H9 (cell line): ENCODE data around the gene DOCK10. TPM values are rescaled to one million over a fixed set of nuclear protein-coding genes. Genes with fewer than 3 reads are reported as not detected.

Source experiments
- DNase-seq: peaks from one replicate; pipeline ENCODE4 v3.0.0-alpha.2; 2017
- H2AFZ ChIP-seq: one replicate; pipeline ENCODE4 v1.6.1; 2013; ENCODE audit warnings: mild to moderate bottlenecking, low read length, control low read depth, moderate library complexity
- H2AK5ac ChIP-seq: 2 replicates; pipeline ENCODE4 v1.6.1; 2013; ENCODE audit warnings: low read length, control low read depth, mixed read lengths; ENCODE audit not compliant: insufficient read length
- H2BK120ac ChIP-seq: one replicate; pipeline ENCODE4 v1.6.1; 2013; ENCODE audit warnings: low read depth, mild to moderate bottlenecking, low read length, control low read depth, inconsistent platforms; ENCODE audit not compliant: poor library complexity, severe bottlenecking
- H2BK12ac ChIP-seq: 2 replicates; pipeline ENCODE4 v1.6.1; 2013; ENCODE audit warnings: low read length, control low read depth, mixed read lengths, low read depth; ENCODE audit not compliant: insufficient read length
- H2BK15ac ChIP-seq: 2 replicates; pipeline ENCODE4 v1.6.1; 2013; ENCODE audit warnings: low read depth, low read length, control low read depth
- H2BK20ac ChIP-seq: one replicate; pipeline ENCODE4 v1.6.1; 2013; ENCODE audit warnings: low read depth, mild to moderate bottlenecking, low read length, control low read depth, inconsistent platforms; ENCODE audit not compliant: poor library complexity, severe bottlenecking
- H2BK5ac ChIP-seq: 2 replicates; pipeline ENCODE4 v1.6.1; 2013; ENCODE audit warnings: low read length, control low read depth, mixed read lengths; ENCODE audit not compliant: insufficient read length
- H3K14ac ChIP-seq: 2 replicates; pipeline ENCODE4 v1.6.1; 2013; ENCODE audit warnings: low read length, control low read depth; ENCODE audit not compliant: insufficient read depth
- H3K18ac ChIP-seq: 2 replicates; pipeline ENCODE4 v1.6.1; 2013; ENCODE audit warnings: low read depth, mild to moderate bottlenecking, mixed read lengths, low read length, control low read depth; ENCODE audit not compliant: insufficient read length
- H3K23ac ChIP-seq: 2 replicates; pipeline ENCODE4 v1.6.1; 2013; ENCODE audit warnings: low read length, control low read depth, mixed read lengths, low read depth; ENCODE audit not compliant: insufficient read length
- H3K23me2 ChIP-seq: 2 replicates; pipeline ENCODE4 v1.6.1; 2013; ENCODE audit warnings: low read depth, mild to moderate bottlenecking, mixed read lengths, low read length, control low read depth; ENCODE audit not compliant: insufficient read length, poor library complexity, severe bottlenecking
- H3K27ac ChIP-seq: 2 replicates; pipeline ENCODE4 v1.5.1; 2013; ENCODE audit warnings: low read length, control low read depth, mixed read lengths, low read depth; ENCODE audit not compliant: insufficient read length
- H3K27me3 ChIP-seq: 2 replicates; pipeline ENCODE4 v1.6.1; 2013; ENCODE audit warnings: low read length, control low read depth, inconsistent platforms; ENCODE audit not compliant: insufficient read depth
- H3K4ac ChIP-seq: 2 replicates; pipeline ENCODE4 v1.6.1; 2013; ENCODE audit warnings: low read depth, mild to moderate bottlenecking, control low read depth, inconsistent platforms, low read length, moderate library complexity
- H3K4me1 ChIP-seq: 2 replicates; pipeline ENCODE4 v1.6.1; 2013; ENCODE audit warnings: low read length, control low read depth, inconsistent platforms; ENCODE audit not compliant: insufficient read depth
- H3K4me2 ChIP-seq: 2 replicates; pipeline ENCODE4 v1.6.1; 2013; ENCODE audit warnings: low read length, control low read depth, mixed read lengths; ENCODE audit not compliant: insufficient read length, insufficient read depth
- H3K56ac ChIP-seq: 2 replicates; pipeline ENCODE4 v1.6.1; 2013; ENCODE audit warnings: low read depth, mild to moderate bottlenecking, mixed read lengths, low read length, control low read depth; ENCODE audit not compliant: insufficient read length
- H3K79me1 ChIP-seq: 2 replicates; pipeline ENCODE4 v1.6.1; 2013; ENCODE audit warnings: low read depth, mild to moderate bottlenecking, moderate library complexity, low read length, control low read depth, inconsistent platforms; ENCODE audit not compliant: insufficient read depth, poor library complexity, severe bottlenecking
- H3K79me2 ChIP-seq: 2 replicates; pipeline ENCODE4 v1.6.1; 2013; ENCODE audit warnings: low read length, control low read depth, inconsistent platforms; ENCODE audit not compliant: insufficient read depth
- H3K9ac ChIP-seq: 2 replicates; pipeline ENCODE4 v1.6.1; 2013; ENCODE audit warnings: low read length, control low read depth, mixed read lengths; ENCODE audit not compliant: insufficient read length; ENCODE audit errors: extremely low read depth
- H3K9me3 ChIP-seq: one replicate; pipeline ENCODE4 v1.6.1; 2013; ENCODE audit warnings: low read depth, low read length, inconsistent platforms; ENCODE audit not compliant: control insufficient read depth
- H3T11ph ChIP-seq: one replicate; pipeline ENCODE4 v1.6.1; 2013; ENCODE audit warnings: mild to moderate bottlenecking, low read length, control low read depth, inconsistent platforms
- H4K20me1 ChIP-seq: one replicate; pipeline ENCODE4 v1.6.1; 2013; ENCODE audit not compliant: control insufficient read depth, insufficient read length, insufficient read depth
- H4K5ac ChIP-seq: 2 replicates; pipeline ENCODE4 v1.6.1; 2013; ENCODE audit warnings: low read depth, mild to moderate bottlenecking, mixed read lengths, low read length, control low read depth; ENCODE audit not compliant: insufficient read length
- H4K8ac ChIP-seq: replicated peaks from 2 replicates; pipeline ENCODE4 v1.6.1; 2013; ENCODE audit warnings: low read length, control low read depth, mixed read lengths, low read depth; ENCODE audit not compliant: insufficient read length
- H4K91ac ChIP-seq: 2 replicates; pipeline ENCODE4 v1.6.1; 2013; ENCODE audit warnings: low read depth, mild to moderate bottlenecking, moderate library complexity, mixed read lengths, low read length, control low read depth; ENCODE audit not compliant: insufficient read length
- H3K27ac Mint-ChIP-seq, 3 experiments: 2 replicates in 2 of 3; 3 replicates in 1 of 3; pipeline ENCODE4 v1.8.0; 2020 to 2021; ENCODE audit warnings: mixed read lengths in 3 of 3, mild to moderate bottlenecking in 1 of 3, moderate library complexity in 1 of 3
- H3K27me3 Mint-ChIP-seq: 2 replicates; pipeline ENCODE4 v1.8.0; 2021; ENCODE audit warnings: low read depth, mild to moderate bottlenecking, moderate library complexity, mixed read lengths
- H3K36me3 Mint-ChIP-seq, 3 experiments: 2 replicates in 2 of 3; 3 replicates in 1 of 3; pipeline ENCODE4 v1.8.0; 2020 to 2021; ENCODE audit warnings: low read depth in 3 of 3, mixed read lengths in 3 of 3; ENCODE audit not compliant: insufficient read depth in 1 of 3
- H3K4me1 Mint-ChIP-seq, 2 experiments: 2 replicates each; pipeline ENCODE4 v1.8.0; 2020; ENCODE audit warnings: mixed read lengths in 2 of 2
- H3K4me3 Mint-ChIP-seq, 2 experiments: 2 replicates in 1 of 2; 3 replicates in 1 of 2; pipeline ENCODE4 v1.8.0; 2020 to 2021; ENCODE audit warnings: mild to moderate bottlenecking in 2 of 2, mixed read lengths in 2 of 2, moderate library complexity in 1 of 2
- H3K9me3 Mint-ChIP-seq, 2 experiments: 2 replicates in 1 of 2; 3 replicates in 1 of 2; pipeline ENCODE4 v1.8.0; 2020; ENCODE audit warnings: mild to moderate bottlenecking in 2 of 2, mixed read lengths in 2 of 2, moderate library complexity in 1 of 2
- whole genome bisulfite sequencing: extraction: QIAGEN DNeasy Blood & Tissue Kit; methylation state at CpG from one replicate; pipeline ENCODE4 v1.1.7; 2013; ENCODE audit warnings: missing lambda C conversion rate, low lambda C conversion rate, mixed read lengths; ENCODE audit not compliant: insufficient read length; ENCODE audit errors: extremely low coverage; 5-methylcytosine and 5-hydroxymethylcytosine counted together
- total RNA-seq: library from RNA; stranded (reverse); gene quantifications from 2 replicates; pipeline ENCODE4 v1.2.1, GENCODE V29; 2021
- TF ChIP-seq, protein P1 (sequence below): fragments of 200-600 bp; sonication (generic); conservative IDR thresholded peaks from 3 replicates; pipeline ENCODE4 v1.8.0; 2021; ENCODE audit warnings: antibody characterized with exemption, mild to moderate bottlenecking

The DOCK10 gene
- total RNA-seq, 1 experiment from 2014 or later: 0.79 TPM

DNA sequence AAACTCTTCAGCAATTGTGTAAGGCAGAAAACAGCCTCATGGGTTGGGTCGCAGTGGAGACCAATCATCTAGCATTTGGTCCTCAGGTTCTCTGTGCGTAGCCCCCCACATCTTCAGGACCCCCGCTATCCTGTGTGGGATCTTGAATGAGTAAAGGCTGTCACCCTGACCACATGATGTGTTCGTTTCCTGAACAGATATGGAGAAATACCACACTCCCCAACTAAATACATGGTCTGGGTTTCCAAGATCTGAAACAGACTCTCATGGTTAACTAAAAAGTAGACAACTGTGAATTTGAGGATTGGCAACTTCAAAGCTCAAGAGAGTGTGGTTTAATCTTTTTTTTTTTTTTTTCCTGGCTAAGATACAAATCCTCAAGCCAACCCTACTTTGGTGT is 23.2 kb downstream of the DOCK10 start:
- Histone ChIP-seq H4K91ac (no peak overlapping the region), H3K56ac (no peak overlapping the region), H3K14ac (no peak overlapping the region), H3K9me3 (no peaks in the 10 kb centered on the region), H3T11ph (no peak overlapping the region), H2BK15ac (no peak overlapping the region), H2BK12ac (no peak overlapping the region), H3K79me1 (no peaks in the 10 kb centered on the region), H3K27me3 (no peaks in the 10 kb centered on the region), H3K79me2 (no peaks in the 10 kb centered on the region), H4K5ac (no peak overlapping the region), H3K18ac (no peak overlapping the region), H2BK20ac (no peak overlapping the region), H2BK120ac (no peak overlapping the region), H3K9ac (no peak overlapping the region), H3K27ac (no peak overlapping the region), H3K23me2 (no peaks in the 10 kb centered on the region), H2AK5ac (no peak overlapping the region), H3K4me1 (no peaks in the 10 kb centered on the region; the same call in 1 of the 2 replicates), H2BK5ac (no peak overlapping the region), H3K4ac (no peak overlapping the region), H3K23ac (no peak overlapping the region), H2AFZ (no peak overlapping the region), H3K4me2 (no peak overlapping the region), H4K8ac (no peak overlapping the region), H4K20me1 (no peaks in the 10 kb centered on the region)
- Mint-ChIP-seq H3K36me3 (no peaks in the 10 kb centered on the region), H3K4me1 (peaks cover 8 to 9% of the 10 kb centered on the region in 2 experiments), H3K27me3 (no peaks in the 10 kb centered on the region), H3K4me3 (no peak overlapping the region), H3K27ac (no peak overlapping the region), H3K9me3 (no peaks in the 10 kb centered on the region)
- DNase-seq: no peak
- TF ChIP-seq, protein P1, sequence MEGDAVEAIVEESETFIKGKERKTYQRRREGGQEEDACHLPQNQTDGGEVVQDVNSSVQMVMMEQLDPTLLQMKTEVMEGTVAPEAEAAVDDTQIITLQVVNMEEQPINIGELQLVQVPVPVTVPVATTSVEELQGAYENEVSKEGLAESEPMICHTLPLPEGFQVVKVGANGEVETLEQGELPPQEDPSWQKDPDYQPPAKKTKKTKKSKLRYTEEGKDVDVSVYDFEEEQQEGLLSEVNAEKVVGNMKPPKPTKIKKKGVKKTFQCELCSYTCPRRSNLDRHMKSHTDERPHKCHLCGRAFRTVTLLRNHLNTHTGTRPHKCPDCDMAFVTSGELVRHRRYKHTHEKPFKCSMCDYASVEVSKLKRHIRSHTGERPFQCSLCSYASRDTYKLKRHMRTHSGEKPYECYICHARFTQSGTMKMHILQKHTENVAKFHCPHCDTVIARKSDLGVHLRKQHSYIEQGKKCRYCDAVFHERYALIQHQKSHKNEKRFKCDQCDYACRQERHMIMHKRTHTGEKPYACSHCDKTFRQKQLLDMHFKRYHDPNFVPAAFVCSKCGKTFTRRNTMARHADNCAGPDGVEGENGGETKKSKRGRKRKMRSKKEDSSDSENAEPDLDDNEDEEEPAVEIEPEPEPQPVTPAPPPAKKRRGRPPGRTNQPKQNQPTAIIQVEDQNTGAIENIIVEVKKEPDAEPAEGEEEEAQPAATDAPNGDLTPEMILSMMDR: no peak
- WGBS: no CpG with 5 or more reads among the region's 4 CpGs
